ENCODE results near the gene ZNF385B. TPM values are rescaled to one million over a fixed set of nuclear protein-coding genes. Genes with fewer than 3 reads are reported as not detected.

The ZNF385B gene
- total and polyA plus RNA-seq, 10 of the 15 experiments (the other 5 are each of a cell fraction or from before 2014, with no cell fraction given) = not detected

DNA sequence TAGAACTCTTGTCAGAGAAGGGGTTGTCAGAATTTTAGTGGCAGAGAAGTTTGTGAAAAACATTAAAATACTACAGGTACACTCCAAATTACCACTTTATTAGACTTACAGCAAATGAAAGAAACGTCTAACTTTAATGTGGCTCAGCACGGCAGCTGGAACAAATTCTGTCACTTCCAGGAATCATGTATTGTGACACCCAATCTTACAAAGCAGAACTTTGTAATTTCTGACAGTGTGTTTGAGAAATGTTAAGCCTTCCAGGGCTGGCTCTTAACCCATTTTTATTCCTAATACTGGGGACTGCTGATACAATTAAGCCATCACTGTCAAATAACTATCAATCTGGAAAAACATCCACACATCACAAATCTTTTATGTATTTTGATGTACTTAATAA, 216.4 kb downstream of the ZNF385B start:
- CTCF ChIA-PET = no interaction called here
- intact Hi-C loops (cut with micrococcal nuclease; ENCODE audit: unreplicated experiment) = loop anchor here (5.0 kb wide), 1 partner anchor 38 kb away; no protein-coding TSS in a partner anchor
- POLR2A ChIA-PET = no interaction called here
- ATAC-seq (no peak), DNase-seq (ENCODE audit: low read depth, low spot score) (no peak), FAIRE-seq (no peak)
- Histone ChIP-seq H3K9ac (ENCODE audit: control insufficient read depth, insufficient read depth, low read length) (no peak overlapping the region), H3K4me2 (ENCODE audit: control insufficient read depth, insufficient read depth) (no peak overlapping the region), H3K79me2 (ENCODE audit: control insufficient read depth, insufficient read depth, low read length) (no peaks in the 10 kb centered on the region), H3K27me3 (replicated peaks in 1 of 2; ENCODE audit: control insufficient read depth in 2 of 2, insufficient read depth in 2 of 2, low read length in 1 of 2) (no peaks in the 10 kb centered on the region), H2AFZ (ENCODE audit: control insufficient read depth, low read depth, low read length) (no peak overlapping the region), H3K4me3 (no peak overlapping the region), H3K4me1 (ENCODE audit: control insufficient read depth, insufficient read depth, low read length) (no peaks in the 10 kb centered on the region), H3K9me3 (replicated peaks; ENCODE audit: control insufficient read depth, insufficient read depth, low read length) (no peaks in the 10 kb centered on the region), H3K36me3 (ENCODE audit: control insufficient read depth in 2 of 2, insufficient read depth in 2 of 2, low read length in 1 of 2) (no peaks in the 10 kb centered on the region), H3K27ac (ENCODE audit: control insufficient read depth, insufficient read depth) (no peak overlapping the region), H4K20me1 (ENCODE audit: control insufficient read depth, insufficient read depth) (no peaks in the 10 kb centered on the region)
- no TSS peak for BruUV-seq (replicated peaks)
- SMC1A ChIA-PET (ENCODE audit: uncharacterized antibody, unreplicated experiment) = no interaction called here
- RAD21 ChIA-PET (ENCODE audit: unreplicated experiment) = no interaction called here
- 56% methylated on average over 2 of the region's 2 CpGs for WGBS (ENCODE audit: insufficient coverage, insufficient replicate concordance, low lambda C conversion rate, missing lambda C conversion rate)
- TF ChIP-seq, protein P1, sequence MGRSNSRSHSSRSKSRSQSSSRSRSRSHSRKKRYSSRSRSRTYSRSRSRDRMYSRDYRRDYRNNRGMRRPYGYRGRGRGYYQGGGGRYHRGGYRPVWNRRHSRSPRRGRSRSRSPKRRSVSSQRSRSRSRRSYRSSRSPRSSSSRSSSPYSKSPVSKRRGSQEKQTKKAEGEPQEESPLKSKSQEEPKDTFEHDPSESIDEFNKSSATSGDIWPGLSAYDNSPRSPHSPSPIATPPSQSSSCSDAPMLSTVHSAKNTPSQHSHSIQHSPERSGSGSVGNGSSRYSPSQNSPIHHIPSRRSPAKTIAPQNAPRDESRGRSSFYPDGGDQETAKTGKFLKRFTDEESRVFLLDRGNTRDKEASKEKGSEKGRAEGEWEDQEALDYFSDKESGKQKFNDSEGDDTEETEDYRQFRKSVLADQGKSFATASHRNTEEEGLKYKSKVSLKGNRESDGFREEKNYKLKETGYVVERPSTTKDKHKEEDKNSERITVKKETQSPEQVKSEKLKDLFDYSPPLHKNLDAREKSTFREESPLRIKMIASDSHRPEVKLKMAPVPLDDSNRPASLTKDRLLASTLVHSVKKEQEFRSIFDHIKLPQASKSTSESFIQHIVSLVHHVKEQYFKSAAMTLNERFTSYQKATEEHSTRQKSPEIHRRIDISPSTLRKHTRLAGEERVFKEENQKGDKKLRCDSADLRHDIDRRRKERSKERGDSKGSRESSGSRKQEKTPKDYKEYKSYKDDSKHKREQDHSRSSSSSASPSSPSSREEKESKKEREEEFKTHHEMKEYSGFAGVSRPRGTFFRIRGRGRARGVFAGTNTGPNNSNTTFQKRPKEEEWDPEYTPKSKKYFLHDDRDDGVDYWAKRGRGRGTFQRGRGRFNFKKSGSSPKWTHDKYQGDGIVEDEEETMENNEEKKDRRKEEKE (IDR thresholded peaks at IDR 0.05) = no peak
- TF ChIP-seq TCF3 (IDR thresholded peaks at IDR 0.05; ENCODE audit: borderline replicate concordance, insufficient read depth, low read depth, low read length) = no peak
- TF ChIP-seq NFIC (IDR thresholded peaks at IDR 0.05; ENCODE audit: low read depth, low read length) = no peak
- in situ Hi-C loops (cut with MboI) = no loop called here

DNA sequence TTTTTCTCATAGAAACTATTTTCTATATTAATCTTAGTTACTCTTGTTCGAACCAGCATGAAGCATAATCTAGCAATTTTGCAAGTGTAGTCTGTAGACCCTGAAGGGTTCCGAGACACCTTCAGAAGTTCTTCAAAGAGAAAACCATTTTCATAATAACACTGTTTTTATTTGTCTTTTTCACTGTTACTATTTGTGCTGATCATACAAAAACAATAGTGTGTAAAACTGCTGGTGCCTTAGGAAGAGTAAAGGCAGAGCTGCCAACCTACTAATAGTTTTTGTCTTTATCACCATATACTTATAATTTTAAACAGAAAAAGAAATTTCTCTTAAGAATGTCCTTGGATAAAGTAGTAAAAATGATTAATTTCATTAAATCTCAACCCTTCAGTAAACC, 218.9 kb downstream of the ZNF385B start:
- no peaks in the 10 kb centered on the region for H3K9me3 ChIP-seq (replicated peaks; ENCODE audit: control insufficient read depth, insufficient read depth, low read length)
- DNase-seq (ENCODE audit: low read depth, low spot score) (no peak), ATAC-seq (no peak), FAIRE-seq (no peak)
- SMC1A ChIA-PET (ENCODE audit: uncharacterized antibody, unreplicated experiment) = no interaction called here
- no peak overlapping the region for H3K4me3 ChIP-seq
- H3K36me3 ChIP-seq (ENCODE audit: control insufficient read depth in 2 of 2, insufficient read depth in 2 of 2, low read length in 1 of 2) = no peaks in the 10 kb centered on the region
- H3K27me3 ChIP-seq (replicated peaks in 1 of 2; ENCODE audit: control insufficient read depth in 2 of 2, insufficient read depth in 2 of 2, low read length in 1 of 2) = no peaks in the 10 kb centered on the region
- no peak overlapping the region for H3K4me2 ChIP-seq (ENCODE audit: control insufficient read depth, insufficient read depth)
- intact Hi-C loops (cut with micrococcal nuclease; ENCODE audit: unreplicated experiment) = no loop called here
- no peak overlapping the region for H3K27ac ChIP-seq (ENCODE audit: control insufficient read depth, insufficient read depth)
- TF ChIP-seq SUZ12 (IDR thresholded peaks at IDR 0.05; ENCODE audit: unreplicated experiment) = no peak
- TF ChIP-seq MYC (IDR thresholded peaks at IDR 0.05; ENCODE audit: insufficient read depth, insufficient read length, insufficient replicate concordance, low read length, severe bottlenecking) = no peak
- TF ChIP-seq STAT3 (IDR thresholded peaks at IDR 0.05; ENCODE audit: low read depth, low read length) = no peak
- TF ChIP-seq KDM1A (IDR thresholded peaks at IDR 0.05; ENCODE audit: borderline replicate concordance) = no peak
- TF ChIP-seq, protein P2, sequence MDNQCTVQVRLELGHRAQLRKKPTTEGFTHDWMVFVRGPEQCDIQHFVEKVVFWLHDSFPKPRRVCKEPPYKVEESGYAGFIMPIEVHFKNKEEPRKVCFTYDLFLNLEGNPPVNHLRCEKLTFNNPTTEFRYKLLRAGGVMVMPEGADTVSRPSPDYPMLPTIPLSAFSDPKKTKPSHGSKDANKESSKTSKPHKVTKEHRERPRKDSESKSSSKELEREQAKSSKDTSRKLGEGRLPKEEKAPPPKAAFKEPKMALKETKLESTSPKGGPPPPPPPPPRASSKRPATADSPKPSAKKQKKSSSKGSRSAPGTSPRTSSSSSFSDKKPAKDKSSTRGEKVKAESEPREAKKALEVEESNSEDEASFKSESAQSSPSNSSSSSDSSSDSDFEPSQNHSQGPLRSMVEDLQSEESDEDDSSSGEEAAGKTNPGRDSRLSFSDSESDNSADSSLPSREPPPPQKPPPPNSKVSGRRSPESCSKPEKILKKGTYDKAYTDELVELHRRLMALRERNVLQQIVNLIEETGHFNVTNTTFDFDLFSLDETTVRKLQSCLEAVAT (IDR thresholded peaks at IDR 0.05) = no peak
- no peak for TF ChIP-seq ZNF217 (IDR thresholded peaks at IDR 0.05)
- no peak for TF ChIP-seq RAD21 (IDR thresholded peaks at IDR 0.05; ENCODE audit: insufficient read depth, low read depth, low read length)
- no peak for TF ChIP-seq NFXL1 (IDR thresholded peaks at IDR 0.05; ENCODE audit: borderline replicate concordance)
- no peak for TF ChIP-seq MYB (IDR thresholded peaks at IDR 0.05; ENCODE audit: borderline replicate concordance, low read depth, low read length)
- H4K20me1 ChIP-seq (ENCODE audit: control insufficient read depth, insufficient read depth) = no peaks in the 10 kb centered on the region
- 29% methylated on average over 2 of the region's 2 CpGs for WGBS (ENCODE audit: insufficient coverage, insufficient replicate concordance, low lambda C conversion rate, missing lambda C conversion rate)
- H2AFZ ChIP-seq (ENCODE audit: control insufficient read depth, low read depth, low read length) = no peak overlapping the region
- in situ Hi-C loops (cut with MboI) = no loop called here
- no peak overlapping the region for H3K9ac ChIP-seq (ENCODE audit: control insufficient read depth, insufficient read depth, low read length)
- CTCF ChIA-PET = no interaction called here
- BruUV-seq (replicated peaks) = no TSS peak
- no peaks in the 10 kb centered on the region for H3K4me1 ChIP-seq (ENCODE audit: control insufficient read depth, insufficient read depth, low read length)
- no peaks in the 10 kb centered on the region for H3K79me2 ChIP-seq (ENCODE audit: control insufficient read depth, insufficient read depth, low read length)
- POLR2A ChIA-PET = no interaction called here
- RAD21 ChIA-PET (ENCODE audit: unreplicated experiment) = no interaction called here
